ENCODE data around the gene GBX2. TPM values are rescaled to one million over a fixed set of nuclear protein-coding genes. Genes with fewer than 3 reads are reported as not detected.

Gene GBX2
- total RNA-seq (2021; ENCODE audit: unreplicated experiment) (10.2 TPM), Bru-seq, nascent RNA (percentile 50 among the genes with signal in this experiment), BruChase-seq, experiment 1, labeled RNA remaining after a 2-hour chase (percentile 70 among the genes with signal in this experiment), BruChase-seq, experiment 2, labeled RNA remaining after a 6-hour chase (percentile 56 among the genes with signal in this experiment)
- 7.9 TPM for polyA plus RNA-seq (2012; ENCODE audit: insufficient read length)
- long read RNA-seq, transcript GBX2-201 (2 exons, 2,123 nt), result major isoform, 18 of 20 reads
- long read RNA-seq, partial matches to known transcripts, result 0 of 20 reads
- long read RNA-seq, other reads (novel, unspliced or antisense), result 1 of 20 reads

DNA sequence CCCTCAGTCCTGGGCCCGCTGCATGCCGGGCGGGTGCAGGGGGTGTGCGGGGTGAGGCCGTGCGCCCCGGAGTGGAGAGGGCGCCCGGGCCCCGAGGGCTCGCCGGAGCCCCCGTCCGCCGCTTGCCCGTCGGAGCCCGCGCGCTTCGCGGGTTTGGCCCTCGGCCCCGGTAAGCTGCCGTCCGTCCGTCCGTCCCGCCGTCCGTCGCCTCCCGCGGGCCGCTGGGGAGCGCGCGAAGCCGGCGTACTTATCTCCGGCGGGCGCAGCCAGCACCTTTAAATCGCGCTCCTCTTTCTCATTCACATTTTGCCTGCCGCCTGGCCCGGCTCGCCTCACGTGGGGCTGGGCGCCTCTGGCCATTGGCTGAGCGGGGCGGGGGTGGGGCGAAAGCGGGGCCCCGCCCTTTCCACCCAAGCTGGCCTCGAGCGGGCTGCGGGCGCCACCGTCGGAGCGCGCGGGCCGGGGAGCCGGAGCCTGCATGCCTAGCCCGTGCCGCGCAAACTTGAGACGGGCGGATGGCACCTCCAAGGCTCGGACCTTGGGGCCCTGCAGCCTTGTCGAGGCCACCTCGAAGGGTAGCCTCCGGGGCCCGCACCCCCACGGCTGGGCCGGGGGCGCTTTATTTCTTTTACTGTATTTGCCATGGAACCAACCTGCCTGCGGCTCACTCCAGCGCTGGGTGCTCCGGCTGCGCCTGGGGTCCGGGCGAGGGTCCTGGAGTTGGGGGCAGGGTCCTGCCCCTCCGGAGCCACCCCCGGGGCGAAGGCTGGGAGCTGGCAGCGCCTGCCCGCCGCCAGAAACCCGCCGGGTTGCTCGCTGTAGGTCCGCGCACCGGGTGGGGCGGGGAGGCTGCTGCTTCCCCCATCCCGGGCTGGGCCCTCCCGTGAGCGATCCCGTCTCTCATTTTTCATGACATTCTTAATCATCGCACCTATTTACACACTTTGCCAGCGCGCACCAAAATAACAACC is at the start of gene GBX2:
TSS of gene GBX2 (minus strand) at position 277 of the 971 bp plus-strand sequence. CDS start 415 bp downstream, outside the sequence.
- POLR2A ChIA-PET, result no interaction called here
- CTCF ChIA-PET, result interaction anchor here (2.7 kb wide), 1 partner anchor 10 kb away, joined by 10 read pairs; no protein-coding TSS in a partner anchor
- Histone ChIP-seq H3K27ac (ENCODE audit: low read length) (peak within 1 kb of the TSS; percentile 70), H3K36me3 (ENCODE audit: control insufficient read depth, insufficient read depth, low read length) (no peaks in the 10 kb centered on the region), H3K9me3 (ENCODE audit: control insufficient read depth, insufficient read depth, low read depth, low read length) (no peaks in the 10 kb centered on the region), H3K4me3 (ENCODE audit: low read depth in 2 of 2, low read length in 2 of 2) (peak within 1 kb of the TSS; percentile 67 to 76), H3K4me1 (ENCODE audit: control insufficient read depth, insufficient read depth, low read length) (peaks cover 9% of the 10 kb centered on the region), H3K27me3 (ENCODE audit: control insufficient read depth, insufficient read depth, low read length) (no peaks in the 10 kb centered on the region)
- intact Hi-C loops (cut with micrococcal nuclease; ENCODE audit: unreplicated experiment), result no loop called here
- TF ChIP-seq CTCF (IDR thresholded peaks at IDR 0.05), result peak; percentile 16; the same call in 1 of the 2 replicates
- TF ChIP-seq TCF7L2 (IDR thresholded peaks at IDR 0.05; ENCODE audit: low read depth, low read length), result no peak
- TF ChIP-seq SIN3A (IDR thresholded peaks at IDR 0.05; ENCODE audit: borderline replicate concordance, insufficient read depth, low read depth, low read length), result peak; percentile 65; the same call in 1 of the 2 replicates
- TF ChIP-seq, protein P1, sequence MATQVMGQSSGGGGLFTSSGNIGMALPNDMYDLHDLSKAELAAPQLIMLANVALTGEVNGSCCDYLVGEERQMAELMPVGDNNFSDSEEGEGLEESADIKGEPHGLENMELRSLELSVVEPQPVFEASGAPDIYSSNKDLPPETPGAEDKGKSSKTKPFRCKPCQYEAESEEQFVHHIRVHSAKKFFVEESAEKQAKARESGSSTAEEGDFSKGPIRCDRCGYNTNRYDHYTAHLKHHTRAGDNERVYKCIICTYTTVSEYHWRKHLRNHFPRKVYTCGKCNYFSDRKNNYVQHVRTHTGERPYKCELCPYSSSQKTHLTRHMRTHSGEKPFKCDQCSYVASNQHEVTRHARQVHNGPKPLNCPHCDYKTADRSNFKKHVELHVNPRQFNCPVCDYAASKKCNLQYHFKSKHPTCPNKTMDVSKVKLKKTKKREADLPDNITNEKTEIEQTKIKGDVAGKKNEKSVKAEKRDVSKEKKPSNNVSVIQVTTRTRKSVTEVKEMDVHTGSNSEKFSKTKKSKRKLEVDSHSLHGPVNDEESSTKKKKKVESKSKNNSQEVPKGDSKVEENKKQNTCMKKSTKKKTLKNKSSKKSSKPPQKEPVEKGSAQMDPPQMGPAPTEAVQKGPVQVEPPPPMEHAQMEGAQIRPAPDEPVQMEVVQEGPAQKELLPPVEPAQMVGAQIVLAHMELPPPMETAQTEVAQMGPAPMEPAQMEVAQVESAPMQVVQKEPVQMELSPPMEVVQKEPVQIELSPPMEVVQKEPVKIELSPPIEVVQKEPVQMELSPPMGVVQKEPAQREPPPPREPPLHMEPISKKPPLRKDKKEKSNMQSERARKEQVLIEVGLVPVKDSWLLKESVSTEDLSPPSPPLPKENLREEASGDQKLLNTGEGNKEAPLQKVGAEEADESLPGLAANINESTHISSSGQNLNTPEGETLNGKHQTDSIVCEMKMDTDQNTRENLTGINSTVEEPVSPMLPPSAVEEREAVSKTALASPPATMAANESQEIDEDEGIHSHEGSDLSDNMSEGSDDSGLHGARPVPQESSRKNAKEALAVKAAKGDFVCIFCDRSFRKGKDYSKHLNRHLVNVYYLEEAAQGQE (IDR thresholded peaks at IDR 0.05; ENCODE audit: insufficient read depth in 1 of 2, low read depth in 2 of 2, low read length in 1 of 2), result no peak
- peak; percentile 72; the same call in 1 of the 2 replicates for TF ChIP-seq POLR2AphosphoS5 (IDR thresholded peaks at IDR 0.05; ENCODE audit: low read depth, low read length)
- no TSS peak for BruUV-seq (replicated peaks)
- ATAC-seq, result peak; percentile 87
- in situ Hi-C loops (cut with HindIII; ENCODE audit: low pct_unique_long_range_greater_than_20kb, low sequenced_read_pairs), result no loop called here
- DNase-seq (ENCODE audit: low read depth, low spot score), result no peak

GRCh38 chr2:236217926-236218325 is 49.7 kb upstream of the GBX2 start:
- intact Hi-C loops (cut with micrococcal nuclease; ENCODE audit: unreplicated experiment), result no loop called here
- Histone ChIP-seq H3K27me3 (ENCODE audit: control insufficient read depth, insufficient read depth, low read length) (no peaks in the 10 kb centered on the region), H3K27ac (ENCODE audit: low read length) (no peak overlapping the region), H3K36me3 (ENCODE audit: control insufficient read depth, insufficient read depth, low read length) (no peaks in the 10 kb centered on the region), H3K9me3 (ENCODE audit: control insufficient read depth, insufficient read depth, low read depth, low read length) (no peaks in the 10 kb centered on the region), H3K4me1 (ENCODE audit: control insufficient read depth, insufficient read depth, low read length) (no peaks in the 10 kb centered on the region), H3K4me3 (ENCODE audit: low read depth in 2 of 2, low read length in 2 of 2) (no peak overlapping the region)
- TF ChIP-seq POLR2AphosphoS5 (IDR thresholded peaks at IDR 0.05; ENCODE audit: low read depth, low read length) (no peak), TCF7L2 (IDR thresholded peaks at IDR 0.05; ENCODE audit: low read depth, low read length) (no peak), CTCF (IDR thresholded peaks at IDR 0.05) (no peak), SIN3A (IDR thresholded peaks at IDR 0.05; ENCODE audit: borderline replicate concordance, insufficient read depth, low read depth, low read length) (no peak)
- TF ChIP-seq, protein P1 (IDR thresholded peaks at IDR 0.05; ENCODE audit: insufficient read depth in 1 of 2, low read depth in 2 of 2, low read length in 1 of 2), result no peak
- CTCF ChIA-PET, result no interaction called here
- no peak for DNase-seq (ENCODE audit: low read depth, low spot score)
- in situ Hi-C loops (cut with HindIII; ENCODE audit: low pct_unique_long_range_greater_than_20kb, low sequenced_read_pairs), result no loop called here
- no TSS peak for BruUV-seq (replicated peaks)
- POLR2A ChIA-PET, result no interaction called here
- ATAC-seq, result no peak

All from Panc1 (cell line).